Pancreas (tissue), 10 donors: ENCODE measurements around the gene AHR. TPM values are rescaled to one million over a fixed set of nuclear protein-coding genes. Genes with fewer than 3 reads are reported as not detected.
"Not testable (repeated sequence)": the region's sequence is repeated elsewhere in the genome, so short reads cannot be mapped to it uniquely, and the experiment has no call there.

Experiments used
- ATAC-seq, 4 donors: fragments of 200-7000 bp; cut with Tn5 transposase; one replicate each; pipeline versions ENCODE4 v1.8.0 to v1.9.1; 2020; ENCODE audit warnings: mild to moderate bottlenecking in 4 of 4, moderate library complexity in 4 of 4
- DNase-seq, 6 donors: peaks; one replicate each; pipeline ENCODE4 v3.0.0-alpha.2; 2020
- FAIRE-seq: peaks from 2 replicates; lab custom pipeline; 2012; peaks lifted over from hg19 to GRCh38; lab: Jason Lieb, UNC
- H3K27ac ChIP-seq, 4 donors: fragments of 200-600 bp; sonication (generic); 1 replicate in 3 of 4; 2 replicates in 1 of 4; pipeline versions ENCODE4 v1.5.0 to v1.8.0; 2020
- H3K27me3 ChIP-seq, 4 donors: fragments of 200-600 bp; one replicate each; pipeline ENCODE4 v1.8.0; 2021
- H3K36me3 ChIP-seq, 3 donors: fragments of 200-600 bp; sonication (generic) in 1 of 3; one replicate each; pipeline versions ENCODE4 v1.5.0 to v1.8.0; 2020 to 2021
- H3K4me1 ChIP-seq, 3 donors: fragments of 200-600 bp; one replicate each; pipeline ENCODE4 v1.8.0; 2021
- H3K4me3 ChIP-seq, 4 donors: fragments of 200-600 bp; sonication (generic) in 2 of 4; one replicate each; pipeline versions ENCODE4 v1.5.0 to v1.8.0; 2020 to 2021
- H3K9me3 ChIP-seq, 4 donors: fragments of 200-600 bp; one replicate each; pipeline ENCODE4 v1.8.0; 2021
- WGBS, 2 donors: extraction: QIAGEN DNeasy Blood & Tissue Kit; methylation state at CpG; one replicate each; pipeline ENCODE4 v1.1.7; 2013; 5-methylcytosine and 5-hydroxymethylcytosine counted together
- intact Hi-C, 3 donors: fragments of 100-400 bp; cut with DNase I; formaldehyde crosslinking; loops; one replicate each; pipeline versions ENCODE4 v1.11.1 to v1.14.2; 2022
- polyA plus RNA-seq, 2 donors: library from polyadenylated mRNA; stranded (reverse); fragments of 200-250 nt; gene quantifications; one replicate each; pipeline ENCODE4 v1.2.3, GENCODE V29; 2013
- total RNA-seq, 6 donors: library from RNA; stranded (reverse); fragmentation: NEBNext Ultra II Directional in 4 of 6; extraction: Animal tissue kit (Norgen Biotek cat#: 25700) in 4 of 6; gene quantifications; one replicate each; pipeline versions ENCODE4 v1.2.1 to v1.2.4, GENCODE V29; 2021 to 2023
- TF ChIP-seq, protein P1 (sequence below), 4 donors: fragments of 200-600 bp; sonication (generic) in 3 of 4; IDR thresholded peaks; one replicate each; pipeline versions ENCODE4 v1.5.0 to v1.8.0; 2021; ENCODE audit warnings: antibody characterized with exemption in 4 of 4
- donor health status: healthy with polysubstance abuse.
- donor health status: DM: no; HTN: no; CAD: no; lungs with moderate emphysema.
- donor health status: DM: no; HTN: no; CAD: no.
- donor health status: control.
- donor health status: control.
- donor health status: Bipolar disorder and iron deficiency.
- donor health status: DM: yes; HTN: yes; CAD: no.
- donor health status: DM: no; HTN: no; CAD: no.
- donor health status: DM: no; HTN: no; CAD: no.
- donor health status: DM: yes; HTN: yes; CAD: no.

The AHR gene
- total and polyA plus RNA-seq, 8 donors: 3.2 to 31.8 (median 8.4) TPM

DNA sequence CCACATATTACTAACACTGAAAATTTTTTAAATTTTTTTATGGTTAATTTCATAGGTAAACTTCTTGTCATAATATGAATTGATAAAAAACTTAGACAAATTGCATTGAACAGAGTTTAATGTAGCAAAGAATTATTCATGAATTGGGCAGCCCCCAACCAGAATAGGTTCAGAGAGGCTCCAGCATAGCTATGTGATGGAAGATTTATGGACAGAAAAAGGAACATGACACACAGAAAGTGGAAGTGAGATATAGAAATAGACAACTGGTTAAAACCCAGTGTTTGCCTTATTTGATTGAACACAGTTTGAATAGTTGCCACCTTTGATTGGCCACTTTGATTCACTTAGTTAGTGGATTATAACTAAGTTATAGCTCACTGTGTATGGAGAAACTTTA is 87.2 kb downstream of the AHR start:
- no peak for FAIRE-seq
- intact Hi-C loops: no loop called here
- no peak overlapping the region for H3K4me3 ChIP-seq
- no peaks in the 10 kb centered on the region for H3K27me3 ChIP-seq
- H3K9me3 ChIP-seq: no peaks in the 10 kb centered on the region
- no peak overlapping the region for H3K27ac ChIP-seq
- no peak for ATAC-seq
- TF ChIP-seq, protein P1, sequence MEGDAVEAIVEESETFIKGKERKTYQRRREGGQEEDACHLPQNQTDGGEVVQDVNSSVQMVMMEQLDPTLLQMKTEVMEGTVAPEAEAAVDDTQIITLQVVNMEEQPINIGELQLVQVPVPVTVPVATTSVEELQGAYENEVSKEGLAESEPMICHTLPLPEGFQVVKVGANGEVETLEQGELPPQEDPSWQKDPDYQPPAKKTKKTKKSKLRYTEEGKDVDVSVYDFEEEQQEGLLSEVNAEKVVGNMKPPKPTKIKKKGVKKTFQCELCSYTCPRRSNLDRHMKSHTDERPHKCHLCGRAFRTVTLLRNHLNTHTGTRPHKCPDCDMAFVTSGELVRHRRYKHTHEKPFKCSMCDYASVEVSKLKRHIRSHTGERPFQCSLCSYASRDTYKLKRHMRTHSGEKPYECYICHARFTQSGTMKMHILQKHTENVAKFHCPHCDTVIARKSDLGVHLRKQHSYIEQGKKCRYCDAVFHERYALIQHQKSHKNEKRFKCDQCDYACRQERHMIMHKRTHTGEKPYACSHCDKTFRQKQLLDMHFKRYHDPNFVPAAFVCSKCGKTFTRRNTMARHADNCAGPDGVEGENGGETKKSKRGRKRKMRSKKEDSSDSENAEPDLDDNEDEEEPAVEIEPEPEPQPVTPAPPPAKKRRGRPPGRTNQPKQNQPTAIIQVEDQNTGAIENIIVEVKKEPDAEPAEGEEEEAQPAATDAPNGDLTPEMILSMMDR (IDR thresholded peaks at IDR 0.05): no peak
- H3K36me3 ChIP-seq: no peaks in the 10 kb centered on the region
- no peak for DNase-seq
- H3K4me1 ChIP-seq: peaks cover 8 to 20% (median 8%) of the 10 kb centered on the region in 3 donors

DNA sequence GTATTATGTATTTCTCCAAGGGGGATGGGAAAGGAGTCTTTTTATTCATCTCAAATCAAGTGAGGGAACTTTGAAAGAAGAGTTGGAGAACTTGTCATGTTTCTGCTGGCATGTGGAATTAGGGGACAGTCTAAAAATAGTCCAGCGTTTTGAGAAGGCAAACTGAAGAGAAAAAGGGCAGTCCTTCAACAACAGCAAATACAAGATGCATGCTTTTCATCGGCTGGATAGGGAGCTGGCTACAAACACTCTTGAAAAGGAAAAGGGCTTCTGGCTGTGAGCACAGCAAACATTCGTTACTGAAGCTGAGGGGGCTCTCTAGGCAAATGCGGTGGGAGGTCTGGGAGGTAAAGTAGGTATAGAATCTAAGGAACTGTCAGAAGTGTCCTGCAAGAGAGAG is 91.9 kb downstream of the AHR start:
- Histone ChIP-seq H3K4me1 (no peaks in the 10 kb centered on the region), H3K9me3 (no peaks in the 10 kb centered on the region), H3K4me3 (no peak overlapping the region), H3K36me3 (no peaks in the 10 kb centered on the region), H3K27ac (no peak overlapping the region), H3K27me3 (no peaks in the 10 kb centered on the region)
- TF ChIP-seq, protein P1 (IDR thresholded peaks at IDR 0.05): no peak
- FAIRE-seq (no peak), DNase-seq (no peak), ATAC-seq (no peak)
- WGBS, 2 donors: 48 to 49% methylated on average over 4 of the region's 4 CpGs
- intact Hi-C loops: no loop called here

DNA sequence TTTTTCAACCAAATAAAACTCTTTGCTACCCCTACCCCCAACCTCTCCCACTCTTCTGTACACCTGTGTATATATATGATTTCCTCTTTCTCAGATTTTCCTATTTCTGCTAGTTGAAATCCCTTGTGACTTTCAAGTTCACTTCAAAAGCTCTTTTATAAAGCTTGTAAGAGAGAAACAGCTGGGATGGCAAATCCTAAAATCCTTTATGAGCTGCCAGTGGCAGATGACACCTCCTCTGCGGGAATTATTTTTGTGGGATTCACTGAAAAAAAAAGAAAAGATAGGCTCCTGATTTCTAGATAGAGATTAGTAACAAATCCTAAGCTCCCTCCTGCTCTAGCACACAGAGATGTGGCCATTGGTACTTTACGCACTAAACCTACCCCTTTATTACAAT is 92.9 kb downstream of the AHR start:
- FAIRE-seq: no peak
- Histone ChIP-seq H3K9me3 (no peaks in the 10 kb centered on the region), H3K4me3 (no peak overlapping the region), H3K27ac (no peak overlapping the region), H3K4me1 (no peaks in the 10 kb centered on the region), H3K36me3 (no peaks in the 10 kb centered on the region), H3K27me3 (no peaks in the 10 kb centered on the region)
- TF ChIP-seq, protein P1 (IDR thresholded peaks at IDR 0.05): no peak
- no peak for DNase-seq
- WGBS, 2 donors: 88 to 94% methylated on average over 2 of the region's 2 CpGs
- intact Hi-C loops: no loop called here
- no peak for ATAC-seq

DNA sequence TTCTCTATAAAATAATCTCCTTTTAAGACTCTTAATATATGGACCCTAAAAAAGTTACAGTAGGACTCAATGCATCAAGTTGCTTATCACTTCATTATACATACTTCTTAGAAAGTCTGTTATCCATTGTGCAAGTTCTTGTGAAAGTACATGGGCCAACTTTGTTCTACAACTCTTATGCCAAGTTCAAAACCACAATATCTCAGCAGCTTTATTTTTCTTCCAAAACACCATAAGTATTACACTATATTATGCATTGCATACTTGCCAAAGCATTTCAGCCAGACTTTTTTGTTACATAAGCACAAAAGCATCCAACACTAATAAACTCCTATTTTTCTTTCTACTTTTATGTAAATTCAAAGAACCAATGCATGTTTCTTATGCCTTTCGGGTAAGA is 94.4 kb downstream of the AHR start:
- TF ChIP-seq, protein P1 (IDR thresholded peaks at IDR 0.05): no peak
- DNase-seq (no peak), ATAC-seq (no peak), FAIRE-seq (no peak)
- Histone ChIP-seq H3K27me3 (no peaks in the 10 kb centered on the region), H3K9me3 (no peaks in the 10 kb centered on the region), H3K36me3 (no peaks in the 10 kb centered on the region), H3K4me3 (no peak overlapping the region), H3K27ac (no peak overlapping the region), H3K4me1 (no peaks in the 10 kb centered on the region)
- intact Hi-C loops: no loop called here
- 81 to 84% methylated on average over 1 of the region's 1 CpG for WGBS, 2 donors

DNA sequence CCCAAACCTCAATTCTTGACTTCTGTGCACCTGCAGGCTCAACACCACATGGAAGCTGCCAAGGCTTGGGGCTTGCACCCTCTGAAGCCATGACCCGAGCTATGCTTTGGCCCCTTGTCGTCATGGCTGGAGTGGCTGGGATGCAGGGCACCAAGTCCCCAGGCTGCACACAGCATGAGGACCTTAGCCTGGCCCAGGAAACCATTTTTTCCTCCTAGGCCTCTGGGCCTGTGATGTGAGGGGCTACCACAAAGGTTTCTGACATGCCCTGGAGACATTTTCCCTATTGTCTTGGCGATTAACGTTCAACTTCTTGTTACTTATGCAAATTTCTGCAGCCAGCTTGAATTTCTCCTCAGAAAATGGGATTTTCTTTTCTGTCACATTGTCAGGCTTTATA is 96.1 kb downstream of the AHR start:
- H3K27me3 ChIP-seq, FAIRE-seq, DNase-seq, H3K9me3 ChIP-seq, ATAC-seq, H3K27ac ChIP-seq, H3K4me1 ChIP-seq, H3K4me3 ChIP-seq, H3K36me3 ChIP-seq, intact Hi-C loops: not testable (repeated sequence)
- 51 to 87% methylated on average over 4 of the region's 4 CpGs for WGBS, 2 donors
